Activated T-cell treated with anti-CD3 and anti-CD28 coated beads for 1 hour (primary cell): ENCODE measurements around the gene ZSWIM1.
A peak's percentile ranks its signal among the peaks of the same experiment; 100 is the strongest.

Source experiments
- DNase-seq: peaks from one replicate; pipeline ENCODE4 v3.0.0-alpha.2; 2020; ENCODE audit warnings: low read depth

Gene ZSWIM1

DNA sequence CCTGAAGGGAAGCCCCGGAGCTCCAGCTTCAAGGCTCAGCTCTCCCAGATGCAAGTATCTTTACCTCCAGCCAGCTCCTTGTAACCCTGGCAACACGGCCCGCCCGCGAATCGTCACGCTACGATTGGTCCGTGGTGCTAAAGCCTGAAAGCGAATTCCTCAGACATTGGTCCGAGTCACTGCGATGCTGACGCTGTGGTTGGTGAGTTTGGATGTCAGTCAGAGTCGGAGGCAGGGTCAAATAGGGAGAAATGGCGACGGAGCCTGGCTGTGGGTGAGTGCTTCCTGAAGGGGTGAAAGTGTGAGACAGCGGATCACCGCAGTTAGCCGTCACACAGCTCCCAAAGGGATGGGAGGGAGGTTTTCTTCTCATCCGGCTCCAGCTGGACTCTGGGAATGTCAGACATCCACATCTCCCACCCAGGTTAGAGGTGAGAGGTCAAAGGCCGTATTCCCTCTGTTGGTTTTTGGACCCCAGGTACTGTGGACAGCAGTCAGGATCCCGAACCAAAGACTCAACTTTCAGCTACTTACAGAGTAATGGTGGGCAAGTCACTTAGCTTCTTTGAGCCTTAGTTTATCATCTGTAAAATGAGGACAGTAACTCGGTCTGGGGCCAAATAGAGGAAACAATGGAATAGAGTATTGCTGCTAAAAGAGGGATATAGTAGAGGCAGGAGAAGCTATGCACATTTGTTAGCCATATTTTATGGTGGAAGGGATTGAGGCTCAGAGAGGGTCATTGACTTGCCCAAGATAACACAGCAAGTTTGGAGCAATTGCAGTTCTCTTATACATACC, at the start of gene ZSWIM1:
ZSWIM1 (plus strand) TSS at position 240 of the 801 bp plus-strand sequence. CDS start 1,366 bp downstream, outside the sequence.
- DNase-seq = peak; percentile 99

DNA sequence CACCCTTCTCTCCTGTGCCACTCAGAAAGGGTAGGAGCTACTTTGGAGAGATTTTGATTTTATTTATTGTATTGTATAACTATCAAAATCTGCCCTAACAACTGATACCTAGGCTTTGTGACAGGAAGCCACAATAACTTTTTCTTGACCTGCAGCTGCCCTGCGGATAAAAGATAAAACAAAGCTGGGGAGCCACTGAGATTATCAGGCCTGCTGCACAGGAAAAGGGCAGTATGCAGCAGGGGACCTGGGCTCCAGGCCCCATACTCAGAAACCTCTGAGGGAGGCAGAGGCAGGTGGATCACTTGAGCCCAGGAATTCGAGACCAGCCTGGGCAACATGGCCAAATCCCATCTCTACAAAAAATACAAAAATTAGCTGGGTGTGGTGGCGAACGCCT, 48.4 kb upstream of the ZSWIM1 start:
- no peak for DNase-seq

DNA sequence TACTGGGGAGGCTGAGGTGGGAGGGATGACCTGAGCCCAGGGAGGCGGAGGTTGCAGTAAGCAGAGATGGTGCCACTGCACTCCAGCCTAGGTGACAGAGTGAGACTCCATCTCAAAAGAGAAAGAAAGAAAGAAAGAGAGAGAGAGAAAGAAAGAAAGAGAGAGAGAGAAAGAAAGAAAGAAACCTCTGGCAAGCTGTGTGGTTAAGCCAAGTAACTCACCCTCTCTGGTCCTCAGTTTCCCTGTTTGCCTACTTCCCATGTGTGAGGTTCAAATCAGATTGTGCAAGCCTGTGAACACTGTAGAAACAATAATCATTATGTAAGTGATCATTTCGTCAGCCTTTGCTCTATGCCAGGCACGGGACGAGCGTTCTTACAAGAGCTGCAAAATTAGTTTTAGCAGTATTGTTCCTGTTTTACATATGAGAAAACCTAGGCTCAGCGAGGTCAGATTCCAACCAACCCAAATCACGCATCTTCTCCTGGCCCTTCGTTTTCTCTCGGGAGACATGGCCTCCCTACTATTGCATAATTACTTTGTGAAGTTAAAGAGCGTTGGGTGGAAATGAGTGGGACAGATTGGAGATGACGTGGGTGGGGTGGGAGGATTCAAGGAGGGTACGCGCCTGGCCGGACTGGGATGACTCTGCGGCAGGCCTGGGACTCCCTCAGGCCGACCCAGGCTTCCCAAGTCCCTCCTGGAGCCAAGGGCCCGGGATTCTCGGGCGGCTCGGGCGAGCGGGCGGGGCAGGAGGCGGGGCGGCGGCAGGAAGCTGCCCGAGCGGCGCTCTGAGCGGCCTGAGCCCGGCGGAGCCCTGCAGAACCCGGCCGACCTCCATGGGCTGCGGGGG, 47.8 kb upstream of the ZSWIM1 start, which contains the start of gene SNX21:
SNX21 (plus strand) TSS at position 770 of the 853 bp plus-strand sequence. CDS start 121 bp downstream, outside the sequence.
- no peak for DNase-seq

DNA sequence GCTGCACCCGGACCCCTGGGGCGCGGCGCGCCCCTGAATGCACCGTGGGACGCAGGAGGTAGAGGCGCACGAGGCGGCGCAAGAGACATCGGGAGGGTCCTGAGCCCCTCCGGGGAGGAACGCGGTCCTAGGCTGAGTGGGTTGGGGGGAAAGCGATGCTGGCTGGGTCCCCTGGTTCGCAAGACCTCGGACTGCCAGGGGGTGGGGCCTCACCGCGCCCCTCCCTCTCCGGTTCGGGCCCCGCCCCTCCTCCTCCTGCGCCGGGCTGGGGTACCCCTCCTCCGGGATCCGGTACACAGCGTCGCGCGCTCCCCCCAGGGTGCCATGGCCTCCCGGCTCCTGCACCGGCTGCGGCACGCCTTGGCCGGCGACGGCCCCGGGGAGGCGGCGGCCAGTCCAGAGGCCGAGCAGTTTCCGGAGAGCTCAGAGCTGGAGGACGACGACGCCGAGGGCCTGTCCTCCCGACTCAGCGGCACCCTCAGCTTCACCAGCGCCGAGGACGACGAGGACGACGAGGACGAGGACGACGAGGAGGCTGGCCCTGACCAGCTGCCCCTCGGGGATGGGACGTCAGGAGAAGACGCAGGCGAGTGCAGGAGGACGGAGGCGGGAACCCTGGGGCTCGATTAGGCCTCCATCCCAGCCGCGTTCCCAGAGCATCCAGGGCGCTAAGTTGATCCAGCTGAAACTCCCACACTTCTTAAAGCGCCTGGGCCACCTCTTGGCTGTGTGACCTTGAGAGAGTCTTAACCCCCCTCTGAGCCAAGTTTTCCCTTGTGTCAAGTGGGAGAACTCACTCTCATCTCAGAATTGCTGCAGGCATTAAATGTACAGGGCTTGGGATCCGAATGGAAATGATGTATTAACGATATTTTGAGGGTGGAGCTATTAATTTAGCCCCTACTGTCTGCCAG, 46.9 kb upstream of the ZSWIM1 start:
- DNase-seq = no peak

DNA sequence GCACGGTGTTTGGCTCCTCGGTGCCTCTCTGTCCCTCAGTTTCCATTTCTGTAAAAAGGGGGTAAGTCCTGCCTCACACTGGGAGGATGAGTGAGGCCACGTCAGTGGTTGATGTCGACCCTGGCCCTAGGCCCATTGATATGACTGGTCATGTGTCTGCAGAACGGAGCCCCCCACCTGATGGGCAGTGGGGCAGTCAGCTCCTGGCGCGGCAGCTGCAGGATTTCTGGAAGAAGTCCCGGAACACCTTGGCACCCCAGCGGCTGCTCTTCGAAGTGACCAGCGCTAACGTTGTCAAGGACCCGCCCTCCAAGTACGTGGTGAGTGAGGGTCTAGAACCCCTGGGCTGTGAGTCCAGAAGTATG, 46.2 kb upstream of the ZSWIM1 start:
- no peak for DNase-seq

DNA sequence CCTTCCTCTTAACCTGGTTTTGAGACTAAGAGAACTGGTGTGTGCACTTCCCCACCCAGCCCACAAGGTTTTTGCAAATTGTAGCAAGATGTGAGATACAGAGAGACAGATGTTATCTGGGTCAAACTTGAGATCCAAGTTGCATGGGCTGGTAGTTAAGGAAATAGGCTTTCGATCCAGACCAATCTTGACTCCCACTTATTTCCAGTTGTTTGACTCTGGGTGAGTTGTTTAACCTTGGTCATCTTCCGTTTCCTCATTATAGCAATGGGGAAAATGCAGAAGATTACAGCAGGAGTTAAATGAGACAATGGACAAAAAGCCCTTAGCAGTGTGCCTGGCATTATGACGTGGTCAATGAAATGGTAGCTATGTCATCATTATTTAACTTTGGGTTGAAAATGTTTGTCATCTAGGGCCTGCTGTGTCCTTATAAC, 45.7 kb upstream of the ZSWIM1 start:
- DNase-seq = no peak

DNA sequence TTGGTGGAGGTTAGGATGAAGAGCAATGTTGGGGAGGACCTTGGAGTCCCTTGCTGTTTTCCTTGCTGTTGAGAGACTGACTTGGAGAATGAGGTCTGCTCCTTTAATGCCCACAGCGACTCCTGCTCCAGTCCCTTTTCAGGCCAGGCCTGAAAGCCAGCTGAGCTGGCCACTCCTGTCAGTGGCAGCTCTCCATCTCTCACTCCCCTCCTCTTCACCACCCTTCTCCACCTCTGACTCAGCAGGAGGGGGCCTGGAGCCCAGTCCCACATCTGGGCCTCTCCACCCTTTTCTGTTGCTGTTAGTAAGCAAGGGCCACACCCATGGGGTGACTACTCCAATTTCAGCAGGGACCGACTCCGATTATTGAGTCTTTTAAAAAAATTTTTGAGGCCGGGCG, 45.2 kb upstream of the ZSWIM1 start:
- DNase-seq = no peak

DNA sequence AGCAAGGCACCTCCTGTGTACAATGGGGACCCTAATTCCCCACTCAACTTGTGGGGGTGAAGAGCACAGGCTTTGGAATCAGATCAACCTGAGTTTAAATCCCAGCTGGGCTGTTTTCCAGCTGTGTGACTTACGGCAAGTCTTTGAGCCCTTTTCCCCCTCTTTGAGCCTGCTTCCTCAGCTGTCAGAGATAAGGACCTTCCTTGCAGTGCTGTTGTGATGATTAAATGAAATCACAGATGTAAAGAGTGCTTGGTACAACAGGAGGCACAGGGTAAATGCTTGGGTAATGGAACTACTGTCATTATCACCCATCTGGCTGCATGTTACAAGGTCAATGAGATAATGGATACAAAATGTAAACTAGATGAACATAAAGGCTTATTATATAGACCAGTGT, 44.2 kb upstream of the ZSWIM1 start:
- no peak for DNase-seq

DNA sequence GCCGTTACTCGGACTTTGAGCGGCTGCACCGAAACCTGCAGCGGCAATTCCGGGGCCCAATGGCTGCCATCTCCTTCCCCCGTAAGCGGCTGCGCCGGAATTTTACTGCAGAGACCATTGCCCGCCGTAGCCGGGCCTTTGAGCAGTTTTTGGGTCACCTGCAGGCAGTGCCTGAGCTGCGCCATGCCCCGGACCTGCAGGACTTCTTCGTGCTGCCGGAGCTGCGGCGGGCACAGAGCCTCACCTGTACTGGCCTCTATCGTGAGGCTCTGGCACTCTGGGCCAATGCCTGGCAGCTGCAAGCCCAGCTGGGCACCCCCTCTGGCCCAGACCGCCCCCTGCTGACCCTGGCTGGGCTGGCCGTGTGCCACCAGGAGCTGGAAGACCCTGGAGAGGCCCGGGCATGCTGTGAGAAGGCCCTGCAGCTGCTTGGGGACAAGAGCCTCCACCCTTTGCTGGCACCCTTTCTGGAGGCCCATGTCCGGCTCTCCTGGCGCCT, 40.3 kb upstream of the ZSWIM1 start:
- no peak for DNase-seq

DNA sequence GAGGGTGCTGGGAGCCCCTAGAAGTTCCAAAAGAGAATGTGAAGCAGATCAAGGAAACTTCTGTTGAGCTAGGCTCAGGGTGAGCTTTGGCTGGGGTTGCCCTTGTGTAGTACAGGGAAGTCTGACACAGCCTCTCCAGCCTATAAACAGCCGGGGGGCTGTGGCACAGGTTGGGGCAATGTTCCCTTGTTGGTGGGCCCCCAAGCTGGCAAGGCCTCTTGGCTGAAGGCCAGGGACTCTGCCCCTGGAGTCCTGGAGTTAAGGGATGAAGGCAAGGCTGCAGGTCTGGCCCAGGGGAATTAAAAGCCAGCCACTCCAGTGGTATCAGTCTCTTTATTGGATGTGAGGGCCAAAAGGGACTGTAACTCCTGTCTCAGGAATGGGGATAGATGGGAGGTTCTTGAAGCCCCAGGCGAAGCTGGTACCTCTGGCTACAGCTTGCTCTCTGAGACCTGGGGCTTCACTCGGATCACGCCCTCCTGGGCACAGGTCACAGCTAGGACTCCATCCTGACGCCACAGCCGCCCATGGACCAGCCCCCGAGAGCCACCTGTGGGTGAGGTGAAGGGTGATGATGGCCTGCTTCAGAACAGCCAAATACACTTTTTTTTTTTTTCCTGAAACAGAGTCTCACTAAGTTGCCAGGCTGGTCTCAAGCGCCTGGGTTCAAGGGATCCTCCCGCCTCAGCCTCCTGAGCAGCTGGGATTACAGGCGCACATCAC, 39.5 kb upstream of the ZSWIM1 start:
- no peak for DNase-seq

DNA sequence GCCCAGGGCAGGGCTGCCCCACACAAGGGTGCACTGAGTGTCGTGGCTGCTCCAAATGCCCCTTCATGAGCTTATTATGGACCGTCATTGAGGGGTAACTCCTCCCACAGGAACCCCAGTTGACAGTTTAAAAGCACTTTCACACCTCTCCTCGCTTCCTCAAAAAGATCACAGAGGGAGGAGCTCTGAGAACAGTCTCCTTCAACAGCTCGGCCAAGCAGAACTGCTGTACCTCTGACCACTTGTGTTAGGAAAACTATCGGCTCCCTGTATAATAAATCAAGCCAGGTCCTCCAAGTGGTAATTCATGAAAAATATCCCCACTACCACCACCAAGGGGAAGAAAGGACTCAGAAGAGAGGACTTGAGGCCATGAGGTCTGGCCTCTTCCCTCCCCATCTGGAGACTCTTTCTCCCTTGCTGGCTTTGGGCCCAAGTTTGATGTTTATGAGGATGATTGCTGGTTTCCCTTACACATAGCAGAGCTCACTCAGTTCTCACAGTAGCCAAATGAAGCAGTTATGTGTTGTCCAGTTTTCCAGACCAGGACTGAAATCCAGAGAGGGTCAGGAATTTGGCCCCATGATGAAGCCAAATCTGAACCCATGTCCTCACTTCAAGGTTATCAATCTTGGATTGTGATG, 38.7 kb upstream of the ZSWIM1 start:
- DNase-seq = no peak

DNA sequence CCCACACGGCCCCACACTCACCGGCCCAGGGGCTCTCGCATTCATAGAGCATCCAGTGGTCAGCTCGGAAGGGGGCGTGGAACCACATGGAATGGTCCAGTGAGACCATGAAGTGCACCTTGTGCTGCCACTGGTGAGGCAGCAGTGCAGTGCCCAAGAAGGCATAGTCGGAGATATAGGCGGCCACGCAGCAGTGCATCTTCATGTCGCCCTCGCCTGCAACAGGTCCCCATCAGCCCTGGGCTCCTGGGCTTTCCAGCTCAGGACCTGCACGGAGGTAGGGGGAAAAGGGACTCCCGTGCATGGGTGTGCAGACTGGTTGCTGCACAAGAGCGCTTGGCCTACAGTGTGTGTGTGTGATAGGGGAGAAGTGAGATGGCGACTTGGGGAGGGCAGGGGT, 37.5 kb upstream of the ZSWIM1 start:
- DNase-seq = no peak

DNA sequence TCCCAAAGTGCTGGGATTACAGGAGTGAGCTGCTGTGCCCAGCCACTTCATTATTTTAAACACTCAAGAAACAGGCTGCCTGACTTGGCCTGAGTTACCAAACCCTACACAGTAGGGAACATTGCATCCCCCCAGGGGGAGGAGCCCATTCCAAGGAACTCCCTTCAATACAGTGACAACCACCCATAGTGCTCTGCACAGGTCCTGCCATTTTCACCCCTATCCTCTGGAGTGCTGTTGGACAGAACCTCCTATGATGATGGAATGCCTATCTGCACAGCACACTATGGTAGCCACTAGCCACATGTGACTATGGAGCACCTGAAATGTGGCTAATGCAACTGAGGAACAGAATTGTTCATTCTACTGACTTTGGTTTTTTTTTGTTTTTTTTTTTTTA, 35.6 kb upstream of the ZSWIM1 start:
- no peak for DNase-seq

DNA sequence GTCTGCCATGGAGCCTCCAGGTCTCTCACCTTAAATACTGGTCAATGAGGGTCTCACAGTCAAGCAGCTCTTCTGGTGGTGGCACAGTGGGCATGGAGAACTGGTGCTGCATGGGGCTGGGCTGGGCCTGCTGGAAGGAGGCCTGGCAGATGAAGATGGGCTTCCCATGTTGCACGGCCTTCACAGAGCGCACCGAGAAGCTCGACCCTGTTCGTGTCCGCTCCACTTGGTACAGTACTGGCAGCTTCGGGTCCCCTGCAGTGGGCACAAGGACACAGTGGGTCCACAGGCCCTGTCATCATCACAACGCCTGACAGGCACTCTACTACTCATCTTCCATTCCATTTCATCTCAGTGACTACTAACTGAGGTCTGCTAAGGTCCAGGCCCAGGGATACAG, 32.6 kb upstream of the ZSWIM1 start:
- no peak for DNase-seq

DNA sequence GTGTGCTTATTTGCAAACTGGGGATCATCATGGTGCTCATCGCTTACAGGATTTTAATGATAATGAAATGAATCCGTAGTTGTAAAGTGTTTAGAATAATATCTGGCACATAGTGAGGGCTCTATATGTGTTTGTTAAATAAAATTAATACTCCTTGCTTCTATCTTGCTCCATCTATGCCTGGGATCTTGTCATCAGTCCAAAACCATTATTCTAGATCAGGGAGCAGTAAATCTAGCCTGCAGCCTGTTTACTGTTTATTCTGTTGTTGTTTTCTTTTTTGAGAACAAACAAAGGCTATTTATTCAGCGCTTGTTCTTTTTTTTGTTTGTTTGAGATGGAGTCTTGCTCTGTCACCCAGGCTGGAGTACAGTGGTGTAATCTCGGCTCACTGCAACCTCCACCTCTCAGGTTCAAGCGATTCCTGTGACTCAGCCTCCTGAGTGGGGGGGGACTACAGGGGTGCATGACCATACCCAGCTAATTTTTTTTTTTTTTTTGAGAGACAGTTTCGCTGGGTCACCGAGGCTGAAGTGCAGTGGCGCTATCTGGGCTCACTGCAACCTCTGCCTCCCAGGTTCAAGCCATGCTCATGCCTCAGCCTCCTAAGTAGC, 32.0 kb upstream of the ZSWIM1 start:
- DNase-seq = no peak

DNA sequence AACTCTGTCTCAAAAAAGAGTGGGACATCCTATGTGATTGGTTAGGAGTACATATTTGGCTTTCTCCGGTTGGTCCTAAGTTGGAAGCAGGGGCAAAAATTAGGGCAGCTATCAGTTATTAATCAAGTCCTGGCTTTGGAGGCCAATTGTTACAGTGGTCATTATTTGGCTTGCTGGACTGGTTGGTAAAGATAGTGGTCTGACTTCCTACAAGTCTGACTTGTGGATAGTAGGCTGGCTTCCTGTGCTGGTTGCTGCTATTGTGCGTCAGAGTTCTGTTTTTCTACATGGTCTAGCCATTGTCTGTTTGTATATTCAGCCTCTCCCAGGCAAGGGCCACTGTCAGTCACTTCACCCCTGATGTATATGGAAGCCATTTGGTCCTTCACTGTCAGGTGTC, 30.8 kb upstream of the ZSWIM1 start:
- no peak for DNase-seq

DNA sequence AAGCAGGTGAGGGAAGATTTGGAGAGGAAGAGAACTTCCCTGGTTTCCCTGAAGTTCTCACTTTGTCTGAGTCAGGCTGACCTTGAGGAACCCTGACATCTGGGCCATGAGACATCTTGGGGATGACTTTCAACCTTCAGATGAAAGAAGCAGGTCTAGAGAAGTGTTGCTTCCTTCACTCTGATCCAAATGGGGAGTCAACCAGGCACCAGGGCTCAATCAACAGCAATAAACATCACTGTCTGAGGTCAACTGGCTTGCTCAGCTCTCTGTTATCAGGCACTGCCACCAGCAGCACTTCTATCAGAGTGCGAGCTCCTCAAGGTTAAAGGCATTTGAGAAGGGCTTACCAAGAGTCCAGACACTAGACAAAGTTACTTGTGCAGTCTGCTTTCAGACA, 30.1 kb upstream of the ZSWIM1 start:
- DNase-seq = no peak

DNA sequence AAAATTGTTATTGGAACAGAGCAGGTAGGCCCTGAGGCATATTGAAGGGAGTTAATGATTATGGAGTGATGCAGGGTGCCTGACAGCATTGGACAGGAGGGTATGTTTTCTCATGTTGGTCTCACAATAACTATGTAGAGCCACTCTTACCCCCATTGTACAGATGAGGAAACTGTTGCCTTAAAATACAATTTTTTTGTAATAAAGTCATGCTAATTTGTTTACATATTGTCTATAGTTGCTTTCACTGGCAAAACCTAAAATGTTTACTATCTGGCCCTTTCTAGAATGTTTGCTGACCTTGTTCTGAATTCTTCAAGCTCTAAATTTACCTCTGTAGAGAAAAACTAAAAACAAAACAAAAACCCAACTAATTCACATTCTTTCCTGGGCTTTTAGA, 29.5 kb upstream of the ZSWIM1 start:
- DNase-seq = no peak

DNA sequence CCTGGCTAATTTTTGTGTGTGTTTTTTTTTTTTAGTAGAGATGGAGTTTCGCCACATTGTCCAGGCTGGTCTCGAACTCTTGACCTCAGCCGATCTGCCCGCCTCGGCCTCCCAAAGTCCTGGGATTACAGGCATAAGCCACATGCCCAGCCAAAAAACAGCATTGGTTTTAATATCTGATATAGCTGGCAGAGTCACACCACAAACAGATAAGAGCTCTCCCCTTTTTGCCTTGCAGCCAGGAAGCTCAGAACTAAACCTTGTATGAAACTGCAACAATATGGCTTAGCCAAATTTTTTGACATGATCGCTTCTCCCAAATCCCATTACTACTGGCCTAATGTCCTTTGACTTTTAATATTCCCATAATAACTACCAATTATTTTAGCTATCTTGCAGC, 28.7 kb upstream of the ZSWIM1 start:
- no peak for DNase-seq

DNA sequence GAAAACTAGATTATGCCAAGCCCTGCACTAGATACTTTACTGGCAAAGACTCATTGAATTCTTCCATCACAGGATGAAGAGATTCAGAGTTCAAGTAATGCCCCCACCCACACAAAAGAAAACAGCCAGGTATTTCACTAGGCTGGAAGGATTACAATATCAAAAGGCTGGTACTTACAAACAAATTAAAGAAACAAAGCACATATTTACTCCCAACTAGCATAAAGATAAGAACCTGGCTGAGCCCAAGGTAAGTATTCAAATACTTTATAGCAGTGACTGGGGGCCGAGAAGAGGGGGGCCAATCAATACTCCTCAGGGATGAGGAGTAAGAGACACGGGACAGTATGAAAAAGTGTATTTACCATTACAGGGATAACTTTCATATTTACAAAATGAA, 27.5 kb upstream of the ZSWIM1 start:
- DNase-seq = no peak
